Keratinocyte (primary cell): Measurements from ENCODE around the gene DYNC1I1. TPM values are rescaled to one million over a fixed set of nuclear protein-coding genes. Genes with fewer than 3 reads are reported as not detected.

Source experiments
- DNase-seq: peaks from one replicate; pipeline ENCODE4 v3.0.0-alpha.2; 2011; ENCODE audit warnings: low read depth, missing footprints, low spot score
- FAIRE-seq: peaks from 2 replicates; lab custom pipeline; 2011; peaks lifted over from hg19 to GRCh38; lab: Jason Lieb, UNC
- H2AFZ ChIP-seq: 2 replicates; pipeline ENCODE4 v1.6.0; 2012; ENCODE audit warnings: low read length, control low read depth, inconsistent platforms; ENCODE audit not compliant: control insufficient read depth
- H3K27ac ChIP-seq: 2 replicates; pipeline ENCODE4 v1.5.1; 2011; ENCODE audit warnings: low read length; ENCODE audit not compliant: control insufficient read depth, insufficient read depth
- H3K27me3 ChIP-seq: 3 replicates; pipeline ENCODE4 v1.6.0; 2011; ENCODE audit warnings: low read length; ENCODE audit not compliant: control insufficient read depth, insufficient read depth; ENCODE audit errors: extremely low read depth
- H3K36me3 ChIP-seq, 2 experiments: 2 replicates in 1 of 2; 3 replicates in 1 of 2; pipeline ENCODE4 v1.5.1; 2011; ENCODE audit warnings: low read length in 2 of 2, mild to moderate bottlenecking in 1 of 2; ENCODE audit not compliant: control insufficient read depth in 2 of 2, insufficient read depth in 2 of 2; ENCODE audit errors: extremely low read depth in 1 of 2
- H3K4me1 ChIP-seq: 3 replicates; pipeline ENCODE4 v1.5.1; 2011; ENCODE audit warnings: low read length; ENCODE audit not compliant: control insufficient read depth, insufficient read depth; ENCODE audit errors: extremely low read depth
- H3K4me2 ChIP-seq: 3 replicates; pipeline ENCODE4 v1.6.0; 2011; ENCODE audit warnings: low read depth, low read length; ENCODE audit not compliant: control insufficient read depth, insufficient read depth; ENCODE audit errors: extremely low read depth
- H3K4me3 ChIP-seq, 3 experiments: fragments of 200-600 bp in 1 of 3; sonication (generic) in 1 of 3; 2 replicates in 2 of 3; 3 replicates in 1 of 3; pipeline ENCODE4 v1.5.1; 2011 to 2016; ENCODE audit warnings: low read length in 3 of 3, mild to moderate bottlenecking in 3 of 3, control low read depth in 2 of 3, inconsistent platforms in 1 of 3, low read depth in 1 of 3, mixed read lengths in 1 of 3, mixed run types in 1 of 3, moderate library complexity in 1 of 3; ENCODE audit not compliant: control insufficient read depth in 2 of 3, insufficient read depth in 2 of 3; ENCODE audit errors: extremely low read depth in 1 of 3
- H3K79me2 ChIP-seq: 2 replicates; pipeline ENCODE4 v1.6.0; 2012; ENCODE audit warnings: low read length; ENCODE audit not compliant: control insufficient read depth, insufficient read depth
- H3K9ac ChIP-seq: 3 replicates; pipeline ENCODE4 v1.6.0; 2011; ENCODE audit warnings: low read length; ENCODE audit not compliant: control insufficient read depth, insufficient read depth; ENCODE audit errors: extremely low read depth
- H3K9me1 ChIP-seq: 3 replicates; pipeline ENCODE4 v1.6.0; 2011; ENCODE audit warnings: low read length; ENCODE audit not compliant: control insufficient read depth, insufficient read depth; ENCODE audit errors: extremely low read depth
- H3K9me3 ChIP-seq: 2 replicates; pipeline ENCODE4 v1.5.1; 2012; ENCODE audit warnings: low read depth, low read length; ENCODE audit not compliant: control insufficient read depth
- H4K20me1 ChIP-seq: 3 replicates; pipeline ENCODE4 v1.6.0; 2011; ENCODE audit warnings: low read length; ENCODE audit not compliant: control insufficient read depth, insufficient read depth; ENCODE audit errors: extremely low read depth
- EZH2 ChIP-seq: IDR thresholded peaks from one replicate; pipeline ENCODE4 v1.6.1; 2012; ENCODE audit warnings: inconsistent platforms, mild to moderate bottlenecking, low read length, moderate library complexity
- dilution Hi-C: fragments of 300-500 bp; cut with MboI; formaldehyde crosslinking; loops from one replicate; pipeline ENCODE4 v1.7.0; 2020; ENCODE audit warnings: low sequenced_read_pairs; ENCODE audit not compliant: extremely low pct_ligation_motif_present
- polyA plus RNA-seq, 5 experiments: library from polyadenylated mRNA; depleted of rRNA in 3 of 5; stranded (reverse) in 3 of 5; stranded (forward) in 1 of 5; unstranded in 1 of 5; fragments of >200 nt; gene quantifications; 1 replicate in 1 of 5; 2 replicates in 3 of 5; 3 replicates in 1 of 5; pipeline versions ENCODE4 v1.2.1 to v1.2.3, GENCODE V29; 2011 to 2012; ENCODE audit warnings: missing spikeins in 2 of 5, low read depth in 1 of 5, low replicate concordance in 1 of 5
- TF ChIP-seq, protein P1 (sequence below), 3 experiments: IDR thresholded peaks in 1 of 3; conservative IDR thresholded peaks in 1 of 3; optimal IDR thresholded peaks in 1 of 3; 2 replicates in 2 of 3; 3 replicates in 1 of 3; pipeline versions ENCODE3 to v1.5.1; 2011; ENCODE audit warnings: low read length in 3 of 3, mild to moderate bottlenecking in 3 of 3, moderate library complexity in 2 of 3, control low read depth in 1 of 3, inconsistent platforms in 1 of 3; ENCODE audit not compliant: insufficient read depth in 2 of 3; ENCODE audit errors: extremely low read depth in 1 of 3

DYNC1I1 gene
- polyA plus RNA-seq, 1 donor (not counting 4 experiments of a cell fraction or from before 2014, with no cell fraction given) = 0.10 TPM

DNA sequence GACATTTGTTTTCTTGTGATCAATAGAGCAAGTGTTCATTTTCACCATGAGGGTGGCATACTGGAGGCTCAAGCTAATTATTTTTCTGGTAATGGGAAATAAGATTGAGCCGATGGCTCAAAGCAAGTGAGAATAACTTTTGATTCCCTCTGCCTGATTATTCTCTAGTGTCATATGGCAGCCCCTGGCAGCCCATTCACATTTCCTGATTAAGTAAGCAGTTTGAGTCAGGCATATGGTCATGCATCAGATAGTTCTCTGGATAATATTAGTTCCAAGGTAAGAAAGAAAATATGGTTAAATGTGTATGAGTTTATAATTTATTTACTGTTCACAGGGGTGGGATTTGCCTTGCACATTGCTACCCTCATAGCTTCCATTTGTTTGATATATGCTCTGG lies 109.2 kb downstream of the DYNC1I1 start:
- Histone ChIP-seq H3K9me1 (no peaks in the 10 kb centered on the region), H3K36me3 (no peaks in the 10 kb centered on the region), H3K4me2 (no peak overlapping the region), H3K4me1 (no peaks in the 10 kb centered on the region), H3K4me3 (no peak overlapping the region), H4K20me1 (no peaks in the 10 kb centered on the region), H3K27ac (no peak overlapping the region), H3K9me3 (no peaks in the 10 kb centered on the region), H3K9ac (no peak overlapping the region), H3K79me2 (no peaks in the 10 kb centered on the region), H3K27me3 (no peaks in the 10 kb centered on the region), H2AFZ (no peak overlapping the region)
- TF ChIP-seq EZH2 = no peak
- TF ChIP-seq, protein P1, sequence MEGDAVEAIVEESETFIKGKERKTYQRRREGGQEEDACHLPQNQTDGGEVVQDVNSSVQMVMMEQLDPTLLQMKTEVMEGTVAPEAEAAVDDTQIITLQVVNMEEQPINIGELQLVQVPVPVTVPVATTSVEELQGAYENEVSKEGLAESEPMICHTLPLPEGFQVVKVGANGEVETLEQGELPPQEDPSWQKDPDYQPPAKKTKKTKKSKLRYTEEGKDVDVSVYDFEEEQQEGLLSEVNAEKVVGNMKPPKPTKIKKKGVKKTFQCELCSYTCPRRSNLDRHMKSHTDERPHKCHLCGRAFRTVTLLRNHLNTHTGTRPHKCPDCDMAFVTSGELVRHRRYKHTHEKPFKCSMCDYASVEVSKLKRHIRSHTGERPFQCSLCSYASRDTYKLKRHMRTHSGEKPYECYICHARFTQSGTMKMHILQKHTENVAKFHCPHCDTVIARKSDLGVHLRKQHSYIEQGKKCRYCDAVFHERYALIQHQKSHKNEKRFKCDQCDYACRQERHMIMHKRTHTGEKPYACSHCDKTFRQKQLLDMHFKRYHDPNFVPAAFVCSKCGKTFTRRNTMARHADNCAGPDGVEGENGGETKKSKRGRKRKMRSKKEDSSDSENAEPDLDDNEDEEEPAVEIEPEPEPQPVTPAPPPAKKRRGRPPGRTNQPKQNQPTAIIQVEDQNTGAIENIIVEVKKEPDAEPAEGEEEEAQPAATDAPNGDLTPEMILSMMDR (optimal IDR thresholded peaks at IDR 0.05 in 1 of 3, IDR thresholded peaks at IDR 0.05 in 1 of 3, conservative IDR thresholded peaks at IDR 0.05 in 1 of 3; ENCODE audit: extremely low read depth in 1 of 3, insufficient read depth in 2 of 3, low read length in 3 of 3) = no peak
- no peak for DNase-seq
- dilution Hi-C loops = no loop called here
- FAIRE-seq = no peak

DNA sequence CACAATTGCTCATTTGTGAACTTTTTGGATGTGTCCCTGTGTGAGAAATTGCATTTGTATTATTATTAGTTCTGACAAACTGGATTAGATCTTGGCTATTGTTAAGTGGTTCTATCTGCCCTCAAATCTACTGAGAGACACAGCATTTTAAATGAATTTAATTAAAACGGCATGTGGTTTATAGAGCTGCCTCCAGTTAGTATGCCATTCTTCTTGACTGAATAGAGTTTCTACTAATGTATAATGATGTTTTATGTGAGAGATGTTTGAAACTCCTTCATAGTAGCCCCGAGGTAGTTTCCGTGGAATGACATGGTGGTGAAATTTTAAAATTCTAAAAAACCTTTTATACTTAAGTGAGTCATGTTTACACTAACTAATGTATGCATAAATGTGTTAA lies 110.9 kb downstream of the DYNC1I1 start:
- no peaks in the 10 kb centered on the region for H3K4me1 ChIP-seq
- no peak overlapping the region for H3K4me3 ChIP-seq
- no peak overlapping the region for H3K27ac ChIP-seq
- H3K79me2 ChIP-seq = no peaks in the 10 kb centered on the region
- no peaks in the 10 kb centered on the region for H3K27me3 ChIP-seq
- H3K9me3 ChIP-seq = no peaks in the 10 kb centered on the region
- FAIRE-seq (no peak), DNase-seq (no peak)
- H3K9me1 ChIP-seq = no peaks in the 10 kb centered on the region
- no peak overlapping the region for H2AFZ ChIP-seq
- dilution Hi-C loops = no loop called here
- TF ChIP-seq, protein P1 (optimal IDR thresholded peaks at IDR 0.05 in 1 of 3, IDR thresholded peaks at IDR 0.05 in 1 of 3, conservative IDR thresholded peaks at IDR 0.05 in 1 of 3; ENCODE audit: extremely low read depth in 1 of 3, insufficient read depth in 2 of 3, low read length in 3 of 3) = no peak
- no peak for TF ChIP-seq EZH2
- H3K9ac ChIP-seq = no peak overlapping the region
- H3K4me2 ChIP-seq = no peak overlapping the region
- no peaks in the 10 kb centered on the region for H3K36me3 ChIP-seq
- H4K20me1 ChIP-seq = no peaks in the 10 kb centered on the region
